OCI-LY7 (cell line): Measurements from ENCODE around the gene ARHGAP26. TPM values are rescaled to one million over a fixed set of nuclear protein-coding genes. Genes with fewer than 3 reads are reported as not detected.
"Not testable (repeated sequence)": the region's sequence is repeated elsewhere in the genome, so short reads cannot be mapped to it uniquely, and the experiment has no call there.

Experiments used
- BruUV-seq: library from RNA; stranded (reverse); fragments of 400-500 nt; replicated peaks from 2 replicates; lab custom pipeline; 2021; lab: Mats Ljungman, UMichigan
- CTCF ChIA-PET: fragments of 300-600 bp; sonication (Branson Sonifier 250); formaldehyde crosslinking; loops from one replicate; lab custom pipeline; 2022; ENCODE audit warnings: antibody characterized with exemption; ENCODE audit not compliant: unreplicated experiment; lab: Charles Lee
- POLR2A ChIA-PET: fragments of 300-600 bp; sonication (Branson Sonifier 250); formaldehyde crosslinking; loops from one replicate; lab custom pipeline; 2022; ENCODE audit warnings: antibody characterized with exemption; lab: Charles Lee
- DNase-seq: peaks from one replicate; pipeline ENCODE4 v3.0.0-alpha.2; 2015; ENCODE audit warnings: low spot score
- H2AFZ ChIP-seq: fragments of 200-600 bp; sonication (generic), shearing (Covaris generic); 2 replicates; pipeline ENCODE4 v1.6.1; 2014; ENCODE audit warnings: mild to moderate bottlenecking, antibody characterized with exemption, low read length, moderate library complexity
- H3K27ac ChIP-seq: fragments of 200-600 bp; sonication (generic); 2 replicates; pipeline ENCODE4 v1.5.1; 2014; ENCODE audit warnings: mixed run types, low read depth, mild to moderate bottlenecking, moderate library complexity, low read length, inconsistent platforms; ENCODE audit not compliant: poor library complexity, severe bottlenecking
- H3K36me3 ChIP-seq: fragments of 200-600 bp; sonication (generic); 2 replicates; pipeline ENCODE4 v1.6.1; 2014; ENCODE audit warnings: mild to moderate bottlenecking, antibody characterized with exemption, low read length, moderate library complexity, mixed read lengths; ENCODE audit not compliant: insufficient read depth
- H3K4me1 ChIP-seq: fragments of 200-600 bp; sonication (generic); 2 replicates; pipeline ENCODE4 v1.5.1; 2014; ENCODE audit warnings: mild to moderate bottlenecking, low read length; ENCODE audit not compliant: insufficient read depth, poor library complexity, severe bottlenecking
- H3K4me2 ChIP-seq: fragments of 200-600 bp; sonication (generic); 2 replicates; pipeline ENCODE4 v1.6.1; 2014; ENCODE audit warnings: mild to moderate bottlenecking, low read length
- H3K4me3 ChIP-seq: fragments of 200-600 bp; sonication (generic); 2 replicates; pipeline ENCODE4 v1.5.1; 2014; ENCODE audit warnings: mild to moderate bottlenecking, low read depth, low read length; ENCODE audit not compliant: poor library complexity, severe bottlenecking
- H3K79me2 ChIP-seq: fragments of 200-600 bp; sonication (generic); 2 replicates; pipeline ENCODE4 v1.6.1; 2016; ENCODE audit warnings: low read depth, mild to moderate bottlenecking, low read length, moderate library complexity, mixed read lengths; ENCODE audit not compliant: insufficient read depth
- H3K9me2 ChIP-seq: fragments of 200-600 bp; sonication (generic); 2 replicates; pipeline ENCODE4 v1.6.1; 2016; ENCODE audit warnings: mild to moderate bottlenecking, low read length, mixed read lengths; ENCODE audit not compliant: insufficient read depth
- H3K9me3 ChIP-seq: fragments of 200-600 bp; sonication (generic); 2 replicates; pipeline ENCODE4 v1.6.1; 2014; ENCODE audit warnings: mild to moderate bottlenecking, mixed run types, low read length, mixed read lengths
- H4K20me1 ChIP-seq: fragments of 200-600 bp; sonication (generic); 2 replicates; pipeline ENCODE4 v1.6.1; 2014; ENCODE audit warnings: mild to moderate bottlenecking, antibody characterized with exemption, low read length, moderate library complexity, mixed read lengths; ENCODE audit not compliant: insufficient read depth
- CTCF ChIP-seq: fragments of 200-600 bp; sonication (generic); conservative IDR thresholded peaks from 2 replicates; pipeline ENCODE4 v1.5.1; 2014; ENCODE audit warnings: mild to moderate bottlenecking, antibody characterized with exemption, low read length, moderate library complexity, mixed read lengths
- EZH2phosphoT487 ChIP-seq: fragments of 200-600 bp; sonication (generic); IDR thresholded peaks from 2 replicates; pipeline ENCODE4 v1.6.1; 2018; ENCODE audit warnings: low read depth, borderline replicate concordance, mild to moderate bottlenecking, mixed run types, antibody characterized with exemption, low read length, moderate library complexity, mixed read lengths
- intact Hi-C: fragments of 100-400 bp; cut with micrococcal nuclease; formaldehyde crosslinking; loops from one replicate; pipeline ENCODE4 v1.10.0; 2022; ENCODE audit not compliant: unreplicated experiment
- total RNA-seq, 2 experiments: library from RNA; depleted of rRNA in 1 of 2; stranded (reverse); fragments of >200 nt in 1 of 2; shearing (Covaris generic) in 1 of 2; gene quantifications; 2 replicates each; pipeline ENCODE4 v1.2.3, GENCODE V29; 2014 to 2022

Gene ARHGAP26
- total RNA-seq, 2 experiments from 2014 or later, result 7.0 to 19.1 TPM

GRCh38 chr5:143116814-143117213 is 346.6 kb downstream of the ARHGAP26 start:
- no peaks in the 10 kb centered on the region for H4K20me1 ChIP-seq
- H3K27ac ChIP-seq, result no peak overlapping the region
- intact Hi-C loops, result loop anchor here (5.0 kb wide), 1 partner anchor 285 kb away; the partner anchor contains the start of gene NR3C1
- no peaks in the 10 kb centered on the region for H3K9me2 ChIP-seq
- no peak overlapping the region for H3K4me3 ChIP-seq
- no TSS peak for BruUV-seq
- ChIA-PET POLR2A (interaction anchor here (1.0 to 2.1 kb wide), 6 partner anchors 9 to 42 kb away, joined by 3 to 8 read pairs (median 3); no protein-coding TSS in a partner anchor), CTCF (no interaction called here)
- no peak for DNase-seq
- no peaks in the 10 kb centered on the region for H3K36me3 ChIP-seq
- H3K9me3 ChIP-seq, result no peaks in the 10 kb centered on the region
- H2AFZ ChIP-seq, result no peak overlapping the region
- H3K4me1 ChIP-seq, result peaks cover 7% of the 10 kb centered on the region
- no peak overlapping the region for H3K4me2 ChIP-seq
- TF ChIP-seq EZH2phosphoT487 (no peak), CTCF (no peak)
- H3K79me2 ChIP-seq, result no peaks in the 10 kb centered on the region

DNA sequence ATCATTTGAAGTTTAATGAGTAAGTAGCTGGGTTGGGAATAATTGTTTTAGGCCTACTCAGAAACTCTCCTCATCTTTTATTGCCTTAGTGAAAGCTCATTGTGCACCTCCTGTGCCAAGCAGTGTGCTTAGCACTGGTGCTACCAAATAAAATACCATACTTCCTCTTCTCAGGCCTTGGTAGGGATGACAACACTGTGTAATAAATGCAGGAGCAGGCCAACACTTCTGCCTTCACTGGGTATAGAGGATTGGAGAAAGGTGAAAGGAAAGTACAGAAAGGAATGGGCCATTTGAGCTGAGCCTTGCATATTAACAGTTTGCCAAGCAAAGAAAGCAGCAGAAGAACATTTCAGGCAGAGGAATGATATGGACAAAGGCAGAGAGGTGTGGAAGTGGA is 347.6 kb downstream of the ARHGAP26 start:
- Histone ChIP-seq H3K79me2 (no peaks in the 10 kb centered on the region), H3K9me2 (no peaks in the 10 kb centered on the region), H3K4me3 (no peak overlapping the region), H3K4me2 (no peak overlapping the region), H3K9me3 (no peaks in the 10 kb centered on the region), H3K4me1 (peaks cover 7% of the 10 kb centered on the region), H4K20me1 (no peaks in the 10 kb centered on the region), H2AFZ (no peak overlapping the region), H3K27ac (no peak overlapping the region), H3K36me3 (no peaks in the 10 kb centered on the region)
- no peak for DNase-seq
- BruUV-seq, result no TSS peak
- intact Hi-C loops, result loop anchor here (5.0 kb wide), 1 partner anchor 284 kb away; the partner anchor contains the start of gene NR3C1
- TF ChIP-seq CTCF, result no peak
- TF ChIP-seq EZH2phosphoT487, result no peak
- CTCF ChIA-PET, result no interaction called here
- POLR2A ChIA-PET, result interaction anchor here (0.9 to 2.1 kb wide), 4 partner anchors 10 to 19 kb away, joined by 3 to 8 read pairs (median 4); no protein-coding TSS in a partner anchor

DNA sequence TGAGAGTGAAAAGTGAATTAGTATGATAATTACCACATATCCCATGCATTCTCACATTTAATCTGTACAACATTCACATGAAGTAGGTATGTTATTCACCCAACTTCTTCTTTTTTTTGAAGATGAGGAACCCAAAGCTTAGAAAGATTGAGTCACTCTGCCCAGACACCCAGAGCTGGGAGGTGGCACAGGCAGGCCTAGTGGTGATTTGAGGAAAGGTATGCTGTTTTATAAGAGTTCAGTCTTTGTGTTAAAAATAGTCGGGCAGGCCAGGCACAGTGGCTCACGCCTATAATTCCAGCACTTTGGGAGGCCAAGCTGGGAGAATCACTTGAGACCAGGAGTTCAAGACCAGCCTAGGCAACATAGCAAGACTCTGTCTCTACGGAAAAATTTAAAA is 348.0 kb downstream of the ARHGAP26 start:
- Histone ChIP-seq H3K4me2 (no peak overlapping the region), H2AFZ (no peak overlapping the region), H3K36me3 (no peaks in the 10 kb centered on the region), H3K27ac (no peak overlapping the region), H3K4me3 (no peak overlapping the region), H3K79me2 (no peaks in the 10 kb centered on the region), H3K9me2 (no peaks in the 10 kb centered on the region), H3K4me1 (peaks cover 7% of the 10 kb centered on the region), H4K20me1 (no peaks in the 10 kb centered on the region), H3K9me3 (no peaks in the 10 kb centered on the region)
- intact Hi-C loops, result loop anchor here (5.0 kb wide), 1 partner anchor 284 kb away; the partner anchor contains the start of gene NR3C1
- no peak for DNase-seq
- no TSS peak for BruUV-seq
- POLR2A ChIA-PET, result interaction anchor here (1.3 to 2.1 kb wide), 2 partner anchors 10 to 15 kb away, joined by 4 to 8 read pairs; no protein-coding TSS in a partner anchor
- TF ChIP-seq EZH2phosphoT487, result no peak
- TF ChIP-seq CTCF, result no peak
- CTCF ChIA-PET, result no interaction called here

- H3K9me3 ChIP-seq, H3K4me2 ChIP-seq, H3K4me1 ChIP-seq, CTCF ChIA-PET, H3K9me2 ChIP-seq, H2AFZ ChIP-seq, DNase-seq, H3K36me3 ChIP-seq, H4K20me1 ChIP-seq, H3K4me3 ChIP-seq, BruUV-seq, H3K27ac ChIP-seq, H3K79me2 ChIP-seq: not testable (repeated sequence)
- intact Hi-C loops, result loop anchor here (5.0 kb wide), 1 partner anchor 283 kb away; the partner anchor contains the start of gene NR3C1
- POLR2A ChIA-PET, result interaction anchor here (0.7 to 2.1 kb wide), 3 partner anchors 9 to 175 kb away, joined by 3 to 8 read pairs (median 8); no protein-coding TSS in a partner anchor
Measured at GRCh38 chr5:143118818-143119217, 348.6 kb downstream of the ARHGAP26 start.
